Right renal cortex interstitium (tissue), 3 donors: ENCODE results near the gene DTNBP1. TPM values are rescaled to one million over a fixed set of nuclear protein-coding genes. Genes with fewer than 3 reads are reported as not detected.

Experiments used
- DNase-seq, 3 donors: peaks; one replicate each; pipeline ENCODE4 v3.0.0-alpha.2; 2013; ENCODE audit warnings: low read depth in 3 of 3, low spot score in 2 of 3
- polyA plus RNA-seq, 3 donors: library from polyadenylated mRNA; unstranded; fragments of 120-200 nt; gene quantifications; one replicate each; pipeline ENCODE4 v1.2.1, GENCODE V29; 2013; ENCODE audit not compliant: insufficient read length in 3 of 3

Gene DTNBP1
- polyA plus RNA-seq, 3 donors, result 25.9 to 28.5 (median 26.7) TPM

- DNase-seq, result no peak
Measured at GRCh38 chr6:15626878-15627674, 35.8 kb downstream of the DTNBP1 start.

GRCh38 chr6:15626160-15626559 is 36.7 kb downstream of the DTNBP1 start:
- no peak for DNase-seq

GRCh38 chr6:15623276-15624116 is 39.3 kb downstream of the DTNBP1 start:
- DNase-seq, result no peak

GRCh38 chr6:15622045-15622740 is 40.6 kb downstream of the DTNBP1 start:
- no peak for DNase-seq

GRCh38 chr6:15621203-15622044 is 41.4 kb downstream of the DTNBP1 start:
- no peak for DNase-seq

- DNase-seq, result no peak
Measured at GRCh38 chr6:15620611-15621010, 42.2 kb downstream of the DTNBP1 start.

GRCh38 chr6:15619330-15619729 is 43.5 kb downstream of the DTNBP1 start:
- DNase-seq, result no peak

GRCh38 chr6:15618685-15619084 is 44.1 kb downstream of the DTNBP1 start:
- DNase-seq, result no peak

- DNase-seq, result no peak
Measured at GRCh38 chr6:15616261-15616660, 46.6 kb downstream of the DTNBP1 start.

GRCh38 chr6:15615802-15616201 is 47.0 kb downstream of the DTNBP1 start:
- no peak for DNase-seq

- DNase-seq, result no peak
Measured at GRCh38 chr6:15614277-15614676, 48.6 kb downstream of the DTNBP1 start.

- no peak for DNase-seq
Measured at GRCh38 chr6:15608396-15608795, 54.4 kb downstream of the DTNBP1 start.

GRCh38 chr6:15607603-15608002 is 55.2 kb downstream of the DTNBP1 start:
- no peak for DNase-seq

- DNase-seq, result no peak
Measured at GRCh38 chr6:15606347-15606746, 56.5 kb downstream of the DTNBP1 start.

- DNase-seq, result no peak
Measured at GRCh38 chr6:15604843-15605242, 58.0 kb downstream of the DTNBP1 start.

- DNase-seq, result no peak
Measured at GRCh38 chr6:15602154-15602553, 60.7 kb downstream of the DTNBP1 start.

- DNase-seq, result no peak
Measured at GRCh38 chr6:15598273-15598798, 64.5 kb downstream of the DTNBP1 start.

- no peak for DNase-seq
Measured at GRCh38 chr6:15596186-15596896, 66.5 kb downstream of the DTNBP1 start.

- DNase-seq, result no peak
Measured at GRCh38 chr6:15595461-15596173, 67.2 kb downstream of the DTNBP1 start.
